NT2/D1 (cell line): Measurements from ENCODE around the gene FANCD2OS.

ENCODE experiments used
- DNase-seq: peaks from one replicate; pipeline ENCODE4 v3.0.0-alpha.2; 2011; ENCODE audit warnings: low read depth, low spot score
- H3K27me3 ChIP-seq: 2 replicates; pipeline ENCODE4 v1.6.0; 2011; ENCODE audit warnings: mild to moderate bottlenecking; ENCODE audit not compliant: insufficient read length, insufficient read depth
- H3K36me3 ChIP-seq: 2 replicates; pipeline ENCODE4 v1.6.1; 2011; ENCODE audit warnings: mild to moderate bottlenecking, low read length, mixed read lengths; ENCODE audit not compliant: insufficient read depth, insufficient read length
- H3K4me1 ChIP-seq: 2 replicates; pipeline ENCODE4 v1.5.1; 2011; ENCODE audit not compliant: insufficient read depth, insufficient read length
- H3K4me3 ChIP-seq: 2 replicates; pipeline ENCODE4 v1.5.1; 2011; ENCODE audit warnings: low read depth; ENCODE audit not compliant: insufficient read length
- H3K9ac ChIP-seq: 2 replicates; pipeline ENCODE4 v1.6.0; 2011; ENCODE audit warnings: low read depth; ENCODE audit not compliant: insufficient read length
- H3K9me3 ChIP-seq: 2 replicates; pipeline ENCODE4 v1.5.1; 2011; ENCODE audit warnings: mild to moderate bottlenecking, low read length; ENCODE audit not compliant: insufficient read depth
- SUZ12 ChIP-seq: IDR thresholded peaks from 2 replicates; pipeline ENCODE4 v1.6.1; 2011; ENCODE audit not compliant: insufficient read length, insufficient read depth; ENCODE audit errors: extremely low read depth
- YY1 ChIP-seq: IDR thresholded peaks from 2 replicates; pipeline ENCODE4 v1.6.1; 2011; ENCODE audit not compliant: insufficient read length, insufficient read depth
- ZNF274 ChIP-seq: IDR thresholded peaks from 2 replicates; pipeline ENCODE4 v1.6.1; 2011; ENCODE audit warnings: mild to moderate bottlenecking, low read depth, low read length

The FANCD2OS gene

GRCh38 chr3:10108091-10108490 is at the start of gene FANCD2OS:
TSS of gene FANCD2OS (minus strand) at chr3:10108255. CDS start at chr3:10104774, 3,481 bp downstream.
- Histone ChIP-seq H3K9me3 (no peaks in the 10 kb centered on the region), H3K27me3 (no peaks in the 10 kb centered on the region), H3K4me3 (no peak within 1 kb of the TSS), H3K36me3 (peaks cover 11% of the 10 kb centered on the region), H3K4me1 (no peaks in the 10 kb centered on the region), H3K9ac (no peak within 1 kb of the TSS)
- DNase-seq = no peak
- TF ChIP-seq SUZ12 = no peak
- no peak for TF ChIP-seq YY1
- no peak for TF ChIP-seq ZNF274

GRCh38 chr3:10157031-10157430 is 49.0 kb upstream of the FANCD2OS start:
- H3K4me3 ChIP-seq = no peak overlapping the region
- H3K27me3 ChIP-seq = no peaks in the 10 kb centered on the region
- peaks cover 22% of the 10 kb centered on the region for H3K36me3 ChIP-seq
- no peaks in the 10 kb centered on the region for H3K9me3 ChIP-seq
- H3K9ac ChIP-seq = no peak overlapping the region
- DNase-seq = no peak
- TF ChIP-seq YY1 = no peak
- no peak for TF ChIP-seq SUZ12
- no peak for TF ChIP-seq ZNF274
- no peaks in the 10 kb centered on the region for H3K4me1 ChIP-seq

- Histone ChIP-seq H3K9ac (no peak overlapping the region), H3K36me3 (peaks cover 33% of the 10 kb centered on the region), H3K4me3 (no peak overlapping the region), H3K4me1 (no peaks in the 10 kb centered on the region), H3K9me3 (no peaks in the 10 kb centered on the region), H3K27me3 (no peaks in the 10 kb centered on the region)
- TF ChIP-seq YY1 (no peak), SUZ12 (no peak), ZNF274 (no peak)
- DNase-seq = no peak
Observed at GRCh38 chr3:10155658-10156057, 47.6 kb upstream of the FANCD2OS start.

GRCh38 chr3:10155123-10155472 is 47.0 kb upstream of the FANCD2OS start:
- Histone ChIP-seq H3K36me3 (peaks cover 38% of the 10 kb centered on the region), H3K9me3 (no peaks in the 10 kb centered on the region), H3K27me3 (no peaks in the 10 kb centered on the region), H3K4me1 (no peaks in the 10 kb centered on the region), H3K9ac (no peak overlapping the region), H3K4me3 (no peak overlapping the region)
- TF ChIP-seq ZNF274 = no peak
- TF ChIP-seq SUZ12 = no peak
- no peak for TF ChIP-seq YY1
- DNase-seq = no peak

- Histone ChIP-seq H3K4me3 (no peak overlapping the region), H3K9me3 (no peaks in the 10 kb centered on the region), H3K4me1 (no peaks in the 10 kb centered on the region), H3K36me3 (peaks cover 44% of the 10 kb centered on the region), H3K9ac (no peak overlapping the region), H3K27me3 (no peaks in the 10 kb centered on the region)
- DNase-seq = no peak
- TF ChIP-seq SUZ12 (no peak), ZNF274 (no peak), YY1 (no peak)
Observed at GRCh38 chr3:10154335-10155122, 46.5 kb upstream of the FANCD2OS start.

- no peak overlapping the region for H3K9ac ChIP-seq
- no peak for TF ChIP-seq SUZ12
- TF ChIP-seq YY1 = no peak
- no peaks in the 10 kb centered on the region for H3K4me1 ChIP-seq
- DNase-seq = no peak
- H3K27me3 ChIP-seq = no peaks in the 10 kb centered on the region
- no peak overlapping the region for H3K4me3 ChIP-seq
- H3K36me3 ChIP-seq = peaks cover 70% of the 10 kb centered on the region
- no peaks in the 10 kb centered on the region for H3K9me3 ChIP-seq
Observed at GRCh38 chr3:10150987-10151386, 42.9 kb upstream of the FANCD2OS start.

- no peaks in the 10 kb centered on the region for H3K9me3 ChIP-seq
- DNase-seq = no peak
- no peaks in the 10 kb centered on the region for H3K4me1 ChIP-seq
- H3K27me3 ChIP-seq = no peaks in the 10 kb centered on the region
- peaks cover 70% of the 10 kb centered on the region for H3K36me3 ChIP-seq
- TF ChIP-seq SUZ12 = no peak
- no peak for TF ChIP-seq ZNF274
- no peak for TF ChIP-seq YY1
- H3K4me3 ChIP-seq = no peak overlapping the region
- H3K9ac ChIP-seq = no peak overlapping the region
Observed at GRCh38 chr3:10149226-10149625, 41.2 kb upstream of the FANCD2OS start.
